Smooth muscle cell (in vitro differentiated cells): Measurements from ENCODE around the gene PDAP1. TPM values are rescaled to one million over a fixed set of nuclear protein-coding genes. Genes with fewer than 3 reads are reported as not detected.

Experiments used
- DNase-seq: peaks from one replicate; lab custom pipeline; 2025; ENCODE audit not compliant: unreplicated experiment; lab: John Stamatoyannopoulos, UW
- H2AFZ ChIP-seq: fragments of 200-600 bp; sonication (generic); 2 replicates; pipeline ENCODE4 v1.6.0; 2016; ENCODE audit warnings: antibody characterized with exemption, low read depth, mild to moderate bottlenecking
- H3F3A ChIP-seq: fragments of 200-600 bp; sonication (generic); 2 replicates; pipeline ENCODE4 v1.6.0; 2017; ENCODE audit warnings: antibody characterized with exemption, low read depth
- H3K27ac ChIP-seq: fragments of 200-600 bp; sonication (generic); 2 replicates; pipeline ENCODE4 v1.5.1; 2016; ENCODE audit warnings: low read depth, mild to moderate bottlenecking
- H3K27me3 ChIP-seq: fragments of 200-600 bp; sonication (generic); 2 replicates; pipeline ENCODE4 v1.6.1; 2016; ENCODE audit warnings: low read depth, mild to moderate bottlenecking
- H3K36me3 ChIP-seq: fragments of 200-600 bp; sonication (generic); 2 replicates; pipeline ENCODE4 v1.5.1; 2016; ENCODE audit warnings: low read depth
- H3K4me1 ChIP-seq: fragments of 200-600 bp; sonication (generic); 2 replicates; pipeline ENCODE4 v1.5.1; 2016; ENCODE audit warnings: low read depth
- H3K4me2 ChIP-seq: fragments of 200-600 bp; sonication (generic); 2 replicates; pipeline ENCODE4 v1.6.0; 2016; ENCODE audit warnings: mild to moderate bottlenecking
- H3K4me3 ChIP-seq: fragments of 200-600 bp; sonication (generic); 2 replicates; pipeline ENCODE4 v1.5.1; 2016; ENCODE audit warnings: mild to moderate bottlenecking
- H3K79me2 ChIP-seq: fragments of 200-600 bp; sonication (generic); 2 replicates; pipeline ENCODE4 v1.6.0; 2016; ENCODE audit warnings: low read depth, mild to moderate bottlenecking
- H3K9ac ChIP-seq: fragments of 200-600 bp; sonication (generic); 2 replicates; pipeline ENCODE4 v1.6.0; 2016; ENCODE audit warnings: low read depth
- H3K9me3 ChIP-seq: fragments of 200-600 bp; sonication (generic); replicated peaks from 2 replicates; pipeline ENCODE4 v1.5.1; 2016; ENCODE audit warnings: low read depth
- H4K20me1 ChIP-seq: fragments of 200-600 bp; sonication (generic); 2 replicates; pipeline ENCODE4 v1.6.0; 2016; ENCODE audit warnings: low read depth
- WGBS: methylation state at CpG from one replicate; pipeline ENCODE4 v1.1.7; 2016; ENCODE audit warnings: low lambda C conversion rate; 5-methylcytosine and 5-hydroxymethylcytosine counted together
- polyA plus RNA-seq: library from polyadenylated mRNA; unstranded; fragments of >200 nt; fragmentation: Nextera tagmentation; extraction: Ambion mirVana; gene quantifications from 2 replicates; pipeline ENCODE4 v1.2.1, GENCODE V29; 2016
- total RNA-seq: library from RNA; depleted of rRNA; stranded (reverse); fragments of >200 nt; gene quantifications from 2 replicates; pipeline ENCODE4 v1.2.3, GENCODE V29; 2014
- TF ChIP-seq, protein P1 (sequence below): fragments of 200-600 bp; sonication (generic); IDR thresholded peaks from 2 replicates; pipeline ENCODE4 v1.5.1; 2017; ENCODE audit warnings: borderline replicate concordance, mild to moderate bottlenecking, antibody characterized with exemption; ENCODE audit not compliant: insufficient read depth, poor library complexity, severe bottlenecking

PDAP1 gene
- total and polyA plus RNA-seq, 2 experiments from 2014 or later, result 77.3 to 89.4 TPM

DNA sequence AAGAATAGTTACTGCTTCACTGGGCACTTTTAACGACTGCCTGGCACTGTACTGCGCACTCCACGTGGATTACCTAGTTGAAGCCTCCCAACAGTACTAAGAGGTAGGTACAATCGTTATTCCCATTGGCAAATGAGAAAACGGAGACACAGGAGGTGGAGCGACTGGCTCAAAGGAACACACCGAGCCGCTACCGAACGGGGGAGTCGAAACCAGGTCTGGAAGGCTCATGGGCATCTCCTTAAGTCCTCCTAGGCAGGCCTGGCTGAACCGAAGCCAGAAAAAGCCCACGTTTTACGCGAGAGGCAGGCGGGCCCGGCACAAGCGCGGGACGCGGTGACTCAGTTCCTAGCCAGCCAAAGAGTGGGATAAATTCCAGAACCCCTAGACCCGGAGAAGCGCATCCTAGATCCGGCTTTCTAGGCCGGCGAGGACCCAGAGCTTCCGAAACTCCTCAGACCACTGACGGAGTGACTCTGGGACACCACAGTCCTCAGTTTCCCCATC, 472 bp downstream of the PDAP1 start:
- peaks cover 70% of the 10 kb centered on the region for H4K20me1 ChIP-seq
- DNase-seq, result peak; percentile 41

DNA sequence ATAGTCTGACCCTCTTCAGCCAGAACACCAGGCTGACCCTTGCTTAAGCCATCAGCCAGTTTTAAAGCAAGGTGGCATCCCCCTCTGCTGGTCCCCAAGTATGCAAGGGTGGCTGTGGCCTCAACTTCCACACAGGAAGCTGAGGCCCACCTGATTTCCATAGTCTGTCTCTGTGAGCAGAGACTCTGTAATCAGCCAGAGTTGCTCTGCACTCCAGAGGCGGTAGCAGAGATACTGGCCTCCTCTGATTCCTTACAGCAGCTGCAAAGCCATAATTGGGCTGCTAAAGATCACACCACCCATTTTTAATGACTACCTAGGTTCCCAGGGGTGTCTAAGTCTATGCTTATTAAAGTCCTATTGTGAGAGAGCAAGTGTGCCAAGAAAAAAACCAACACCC, 1.8 kb downstream of the PDAP1 start:
- H3K4me2 ChIP-seq, result peak overlapping the region; percentile 96

More for the DNA sequence above, 472 bp downstream of the PDAP1 start:
- WGBS, result 1% methylated on average over 28 of the region's 28 CpGs
- Histone ChIP-seq H3K27ac (peak overlapping the region; percentile 98), H3F3A (no peaks in the 10 kb centered on the region), H2AFZ (peak overlapping the region; percentile 53), H3K4me2 (peak overlapping the region; percentile 96), H3K27me3 (no peaks in the 10 kb centered on the region), H3K4me1 (peaks cover 17% of the 10 kb centered on the region), H3K79me2 (peaks cover 75% of the 10 kb centered on the region), H3K36me3 (peaks cover 10% of the 10 kb centered on the region), H3K9me3 (no peaks in the 10 kb centered on the region), H3K4me3 (peak overlapping the region; percentile 92), H3K9ac (peak overlapping the region; percentile 97)
- TF ChIP-seq, protein P1, sequence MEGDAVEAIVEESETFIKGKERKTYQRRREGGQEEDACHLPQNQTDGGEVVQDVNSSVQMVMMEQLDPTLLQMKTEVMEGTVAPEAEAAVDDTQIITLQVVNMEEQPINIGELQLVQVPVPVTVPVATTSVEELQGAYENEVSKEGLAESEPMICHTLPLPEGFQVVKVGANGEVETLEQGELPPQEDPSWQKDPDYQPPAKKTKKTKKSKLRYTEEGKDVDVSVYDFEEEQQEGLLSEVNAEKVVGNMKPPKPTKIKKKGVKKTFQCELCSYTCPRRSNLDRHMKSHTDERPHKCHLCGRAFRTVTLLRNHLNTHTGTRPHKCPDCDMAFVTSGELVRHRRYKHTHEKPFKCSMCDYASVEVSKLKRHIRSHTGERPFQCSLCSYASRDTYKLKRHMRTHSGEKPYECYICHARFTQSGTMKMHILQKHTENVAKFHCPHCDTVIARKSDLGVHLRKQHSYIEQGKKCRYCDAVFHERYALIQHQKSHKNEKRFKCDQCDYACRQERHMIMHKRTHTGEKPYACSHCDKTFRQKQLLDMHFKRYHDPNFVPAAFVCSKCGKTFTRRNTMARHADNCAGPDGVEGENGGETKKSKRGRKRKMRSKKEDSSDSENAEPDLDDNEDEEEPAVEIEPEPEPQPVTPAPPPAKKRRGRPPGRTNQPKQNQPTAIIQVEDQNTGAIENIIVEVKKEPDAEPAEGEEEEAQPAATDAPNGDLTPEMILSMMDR, result no peak

DNA sequence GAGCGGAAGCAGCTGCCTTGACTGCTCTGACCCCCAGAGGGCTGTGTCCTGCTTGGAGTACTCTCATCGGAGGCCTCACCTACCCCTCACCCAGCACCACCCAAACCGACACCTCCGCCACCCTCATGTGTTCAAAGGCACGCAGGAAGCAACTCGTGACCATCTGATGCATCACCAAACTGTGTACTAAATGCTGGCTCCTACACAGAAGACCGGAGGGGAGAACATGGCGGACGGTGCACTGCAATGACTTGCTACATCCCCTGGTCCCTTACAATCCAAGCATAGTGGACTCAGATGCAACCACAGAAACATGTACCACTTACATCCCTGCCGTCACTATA, 3.4 kb downstream of the PDAP1 start:
- no peaks in the 10 kb centered on the region for H3K9me3 ChIP-seq
- no peak overlapping the region for H3K27ac ChIP-seq
- H3K4me1 ChIP-seq, result peaks cover 14% of the 10 kb centered on the region
- DNase-seq, result no peak
- H3K36me3 ChIP-seq, result no peaks in the 10 kb centered on the region
- no peak overlapping the region for H2AFZ ChIP-seq
- no peak overlapping the region for H3K9ac ChIP-seq
- H3K79me2 ChIP-seq, result peaks cover 49% of the 10 kb centered on the region
- TF ChIP-seq, protein P1, result no peak
- H3K27me3 ChIP-seq, result no peaks in the 10 kb centered on the region
- WGBS, result 98% methylated on average over 10 of the region's 10 CpGs
- H3F3A ChIP-seq, result no peaks in the 10 kb centered on the region
- peaks cover 75% of the 10 kb centered on the region for H4K20me1 ChIP-seq
- H3K4me2 ChIP-seq, result no peak overlapping the region
- H3K4me3 ChIP-seq, result no peak overlapping the region

More for the DNA sequence above, 1.8 kb downstream of the PDAP1 start:
- Histone ChIP-seq H3K9ac (no peak overlapping the region), H4K20me1 (peaks cover 72% of the 10 kb centered on the region), H3K9me3 (no peaks in the 10 kb centered on the region), H3K79me2 (peaks cover 65% of the 10 kb centered on the region), H3K4me3 (peak overlapping the region; percentile 92), H3K27me3 (no peaks in the 10 kb centered on the region), H3F3A (no peaks in the 10 kb centered on the region), H3K4me1 (peaks cover 17% of the 10 kb centered on the region), H3K36me3 (peaks cover 2% of the 10 kb centered on the region), H2AFZ (no peak overlapping the region), H3K27ac (peak overlapping the region; percentile 98)
- 73% methylated on average over 1 of the region's 1 CpG for WGBS
- no peak for DNase-seq
- TF ChIP-seq, protein P1, result no peak
